Measurements from ENCODE around the gene COL5A2.
A peak's percentile ranks its signal among the peaks of the same experiment; 100 is the strongest.

COL5A2 gene

GRCh38 chr2:189144700-189145211 lies 34.8 kb downstream of the COL5A2 start:
- DNase-seq = no peak

GRCh38 chr2:189143925-189144324 lies 35.6 kb downstream of the COL5A2 start:
- no peak for DNase-seq

- peak; percentile 17 for DNase-seq
Observed at GRCh38 chr2:189142893-189143759, 36.4 kb downstream of the COL5A2 start.

- no peak for DNase-seq
Observed at GRCh38 chr2:189138800-189139199, 40.8 kb downstream of the COL5A2 start.

GRCh38 chr2:189137519-189137918 lies 42.0 kb downstream of the COL5A2 start:
- no peak for DNase-seq

GRCh38 chr2:189134485-189134884 lies 45.1 kb downstream of the COL5A2 start:
- no peak for DNase-seq

GRCh38 chr2:189131991-189132390 lies 47.6 kb downstream of the COL5A2 start:
- DNase-seq = no peak

- no peak for DNase-seq
Observed at GRCh38 chr2:189129971-189130370, 49.6 kb downstream of the COL5A2 start.

- DNase-seq = no peak
Observed at GRCh38 chr2:189128970-189129369, 50.6 kb downstream of the COL5A2 start.

- DNase-seq = no peak
Observed at GRCh38 chr2:189127756-189128155, 51.8 kb downstream of the COL5A2 start.

- no peak for DNase-seq
Observed at GRCh38 chr2:189125195-189125594, 54.4 kb downstream of the COL5A2 start.

GRCh38 chr2:189124175-189124574 lies 55.4 kb downstream of the COL5A2 start:
- DNase-seq = no peak

- DNase-seq = no peak
Observed at GRCh38 chr2:189118386-189118785, 61.2 kb downstream of the COL5A2 start.

- DNase-seq = no peak
Observed at GRCh38 chr2:189116979-189117378, 62.6 kb downstream of the COL5A2 start.

- no peak for DNase-seq
Observed at GRCh38 chr2:189116087-189116486, 63.5 kb downstream of the COL5A2 start.

- no peak for DNase-seq
Observed at GRCh38 chr2:189115126-189115525, 64.4 kb downstream of the COL5A2 start.

GRCh38 chr2:189113963-189114362 lies 65.6 kb downstream of the COL5A2 start:
- DNase-seq = no peak

GRCh38 chr2:189111063-189111715 lies 68.4 kb downstream of the COL5A2 start:
- DNase-seq = no peak

GRCh38 chr2:189109921-189110397 lies 69.6 kb downstream of the COL5A2 start:
- no peak for DNase-seq

GRCh38 chr2:189104934-189105333 lies 74.6 kb downstream of the COL5A2 start:
- no peak for DNase-seq

- DNase-seq = no peak
Observed at GRCh38 chr2:189102735-189103134, 76.8 kb downstream of the COL5A2 start.

- no peak for DNase-seq
Observed at GRCh38 chr2:189097934-189098333, 81.6 kb downstream of the COL5A2 start.

- DNase-seq = no peak
Observed at GRCh38 chr2:189096769-189097447, 82.7 kb downstream of the COL5A2 start.
